Type B pancreatic cell (in vitro differentiated cells): ENCODE measurements around the gene LMOD1. TPM values are rescaled to one million over a fixed set of nuclear protein-coding genes. Genes with fewer than 3 reads are reported as not detected.

Source experiments
- DNase-seq: peaks from one replicate; pipeline ENCODE4 v3.0.0; 2021; ENCODE audit warnings: mixed read lengths; ENCODE audit not compliant: unreplicated experiment; ENCODE audit errors: extremely low spot score
- H3K27ac Mint-ChIP-seq: 2 replicates; pipeline ENCODE4 v1.8.0; 2021; ENCODE audit warnings: mild to moderate bottlenecking, mixed read lengths
- H3K27me3 Mint-ChIP-seq: 2 replicates; pipeline ENCODE4 v1.8.0; 2021; ENCODE audit warnings: mixed read lengths
- H3K36me3 Mint-ChIP-seq: 2 replicates; pipeline ENCODE4 v1.8.0; 2021; ENCODE audit warnings: mixed read lengths
- H3K4me1 Mint-ChIP-seq: one replicate; pipeline ENCODE4 v1.8.0; 2021; ENCODE audit warnings: mixed read lengths; ENCODE audit not compliant: unreplicated experiment
- H3K4me3 Mint-ChIP-seq: 2 replicates; pipeline ENCODE4 v1.8.0; 2021; ENCODE audit warnings: mild to moderate bottlenecking, mixed read lengths
- H3K9me3 Mint-ChIP-seq: 2 replicates; pipeline ENCODE4 v1.8.0; 2021; ENCODE audit warnings: mixed read lengths
- CTCF ChIP-seq: fragments of 200-600 bp; sonication (generic); conservative IDR thresholded peaks from 2 replicates; pipeline ENCODE4 v1.5.0; 2021; ENCODE audit warnings: antibody characterized with exemption, mild to moderate bottlenecking
- total RNA-seq: library from RNA; stranded (reverse); gene quantifications from 2 replicates; pipeline ENCODE4 v1.2.1, GENCODE V29; 2021; ENCODE audit warnings: low replicate concordance

Gene LMOD1
- total RNA-seq, 1 donor from 2014 or later = 3.7 TPM

DNA sequence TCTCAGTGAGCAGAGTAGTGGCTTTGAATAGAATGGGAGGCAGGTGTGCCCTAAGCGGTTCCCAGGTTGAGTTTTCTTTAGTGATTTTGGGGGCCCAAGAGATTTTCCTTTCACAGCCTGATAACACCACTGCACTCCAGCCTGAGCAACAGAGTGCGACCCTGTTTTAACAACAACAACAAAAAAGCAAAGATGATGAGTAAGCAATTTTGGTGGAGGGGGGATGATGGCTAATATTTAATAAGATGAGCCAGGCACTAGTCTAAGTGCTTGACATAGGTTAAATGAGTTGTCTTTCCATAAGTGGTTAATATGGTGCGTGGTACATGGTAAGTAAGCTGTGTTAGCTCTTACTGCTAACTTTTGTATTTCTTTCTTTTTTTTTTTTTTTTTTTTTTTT lies 38.1 kb upstream of the LMOD1 start:
- Mint-ChIP-seq H3K27me3 (no peaks in the 10 kb centered on the region), H3K27ac (peak overlapping the region; percentile 54), H3K9me3 (no peaks in the 10 kb centered on the region), H3K4me1 (peaks cover 23% of the 10 kb centered on the region), H3K36me3 (peaks cover 8% of the 10 kb centered on the region), H3K4me3 (peak overlapping the region; percentile 97)
- no peak for TF ChIP-seq CTCF
- no peak for DNase-seq

- Mint-ChIP-seq H3K27me3 (no peaks in the 10 kb centered on the region), H3K4me1 (peaks cover 23% of the 10 kb centered on the region), H3K36me3 (peaks cover 5% of the 10 kb centered on the region), H3K9me3 (no peaks in the 10 kb centered on the region), H3K4me3 (peak overlapping the region; percentile 97), H3K27ac (peak overlapping the region; percentile 93)
- peak; percentile 13 for TF ChIP-seq CTCF
- no peak for DNase-seq
Measured at GRCh38 chr1:201983380-201983805, 37.0 kb upstream of the LMOD1 start.

- peak within 1 kb of the TSS; percentile 98 for H3K27ac Mint-ChIP-seq
- peak; percentile 74 for DNase-seq
- peaks cover 5% of the 10 kb centered on the region for H3K36me3 Mint-ChIP-seq
- TF ChIP-seq CTCF = peak; percentile 43
- peaks cover 23% of the 10 kb centered on the region for H3K4me1 Mint-ChIP-seq
- no peaks in the 10 kb centered on the region for H3K27me3 Mint-ChIP-seq
- H3K9me3 Mint-ChIP-seq = no peaks in the 10 kb centered on the region
- H3K4me3 Mint-ChIP-seq = peak within 1 kb of the TSS; percentile 98
Measured at GRCh38 chr1:201982623-201983379, 36.5 kb upstream of the LMOD1 start, which contains the start of gene RNPEP. Gene RNPEP, plus strand, starts transcription at chr1:201982648. Its CDS starts 19 bp downstream, at chr1:201982667.

DNA sequence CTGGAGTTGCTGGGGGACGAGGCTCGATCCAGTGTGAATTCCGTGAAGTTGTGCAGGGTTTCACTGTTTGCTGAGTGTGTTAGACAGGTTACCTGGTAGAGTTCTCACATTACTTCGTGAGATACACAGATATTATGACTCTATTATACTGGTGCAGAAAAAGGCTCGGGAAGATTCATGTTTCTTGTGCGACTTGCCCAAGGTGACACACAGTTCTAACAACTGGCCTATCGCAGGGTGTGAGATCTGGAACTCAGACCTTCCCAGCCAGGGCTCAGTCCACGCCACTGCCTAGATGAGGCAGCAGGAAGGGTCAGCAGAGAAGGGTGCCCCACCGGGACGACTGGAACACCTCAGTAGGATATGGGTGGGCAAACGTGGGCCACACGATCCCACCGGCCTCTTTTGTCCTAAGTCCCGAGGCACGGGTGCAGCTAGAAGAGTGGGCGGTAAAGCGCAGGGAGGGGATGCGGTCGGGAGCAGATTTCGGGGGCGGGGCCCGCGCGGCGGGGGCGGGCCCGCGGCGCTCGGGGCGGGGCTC lies 35.8 kb upstream of the LMOD1 start:
- no peaks in the 10 kb centered on the region for H3K27me3 Mint-ChIP-seq
- no peak for TF ChIP-seq CTCF
- H3K27ac Mint-ChIP-seq = peak overlapping the region; percentile 98
- DNase-seq = peak; percentile 86
- peak overlapping the region; percentile 98 for H3K4me3 Mint-ChIP-seq
- peaks cover 22% of the 10 kb centered on the region for H3K4me1 Mint-ChIP-seq
- H3K9me3 Mint-ChIP-seq = no peaks in the 10 kb centered on the region
- peaks cover 5% of the 10 kb centered on the region for H3K36me3 Mint-ChIP-seq

GRCh38 chr1:201970334-201971159 lies 24.2 kb upstream of the LMOD1 start:
- no peaks in the 10 kb centered on the region for H3K9me3 Mint-ChIP-seq
- DNase-seq = no peak
- no peaks in the 10 kb centered on the region for H3K27me3 Mint-ChIP-seq
- peaks cover 27% of the 10 kb centered on the region for H3K36me3 Mint-ChIP-seq
- no peak overlapping the region for H3K27ac Mint-ChIP-seq
- no peak for TF ChIP-seq CTCF
- no peaks in the 10 kb centered on the region for H3K4me1 Mint-ChIP-seq
- H3K4me3 Mint-ChIP-seq = no peak overlapping the region
